ENCODE measurements around the gene GPR34.
"Not testable (repeated sequence)": the region's sequence is repeated elsewhere in the genome, so short reads cannot be mapped to it uniquely, and the experiment has no call there.

GPR34 gene

DNA sequence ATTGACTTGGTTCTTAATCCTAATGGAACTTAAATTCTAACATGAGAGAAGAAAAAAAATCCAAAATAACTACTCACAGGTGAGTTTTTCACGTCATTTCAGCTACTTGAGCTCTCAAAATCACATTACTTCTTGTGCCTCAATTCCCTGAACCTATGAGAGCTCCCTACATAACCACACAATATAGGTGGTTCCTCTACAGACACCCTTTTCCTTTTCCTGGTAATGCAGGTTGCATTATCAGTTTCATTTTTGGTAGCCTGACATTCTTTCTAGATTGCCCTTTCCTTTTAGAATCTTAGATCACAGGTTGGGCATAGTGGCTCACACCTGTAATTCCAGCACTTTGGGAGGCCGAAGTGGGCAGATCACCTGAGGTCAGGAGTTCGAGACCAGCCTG is 4.3 kb downstream of the GPR34 start:
- no peak for DNase-seq (ENCODE audit: low read depth in 2 of 2)

DNA sequence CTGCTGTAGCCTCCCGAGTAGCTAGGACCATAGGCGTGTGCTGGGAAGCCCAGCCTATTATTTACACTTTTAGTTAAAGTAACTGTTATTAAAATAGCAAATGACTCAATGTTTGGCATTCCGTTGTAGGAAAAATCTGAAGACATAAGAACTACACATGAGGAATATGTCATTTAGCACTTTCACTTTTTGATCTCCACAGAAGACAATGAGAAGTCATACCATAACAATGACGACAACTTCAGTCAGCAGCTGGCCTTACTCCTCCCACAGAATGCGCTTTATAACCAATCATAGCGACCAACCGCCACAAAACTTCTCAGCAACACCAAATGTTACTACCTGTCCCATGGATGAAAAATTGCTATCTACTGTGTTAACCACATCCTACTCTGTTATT is 6.7 kb downstream of the GPR34 start:
- DNase-seq (ENCODE audit: low read depth in 2 of 2): no peak

DNA sequence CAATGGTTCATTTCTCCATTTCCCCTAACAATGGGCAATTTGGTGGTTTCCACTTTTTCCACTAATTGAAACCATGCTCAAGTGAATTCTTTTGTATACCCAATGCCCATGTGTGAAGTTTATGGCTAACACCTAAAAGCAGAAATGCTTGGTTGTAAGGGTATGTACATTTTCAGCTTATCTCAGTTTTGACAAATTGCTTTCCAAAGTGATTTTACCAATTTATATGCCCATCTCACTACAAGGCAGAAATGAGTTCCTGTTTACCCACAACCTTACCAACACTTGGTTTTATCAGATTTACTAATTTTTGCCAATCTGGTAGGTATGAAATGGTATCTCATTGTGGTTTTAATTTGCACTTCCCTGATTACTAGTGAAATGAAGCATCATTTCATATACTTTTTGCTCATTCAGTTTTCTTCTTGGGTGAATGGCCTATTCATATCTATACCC is 14.8 kb downstream of the GPR34 start:
- DNase-seq (ENCODE audit: low read depth in 2 of 2): no peak

DNA sequence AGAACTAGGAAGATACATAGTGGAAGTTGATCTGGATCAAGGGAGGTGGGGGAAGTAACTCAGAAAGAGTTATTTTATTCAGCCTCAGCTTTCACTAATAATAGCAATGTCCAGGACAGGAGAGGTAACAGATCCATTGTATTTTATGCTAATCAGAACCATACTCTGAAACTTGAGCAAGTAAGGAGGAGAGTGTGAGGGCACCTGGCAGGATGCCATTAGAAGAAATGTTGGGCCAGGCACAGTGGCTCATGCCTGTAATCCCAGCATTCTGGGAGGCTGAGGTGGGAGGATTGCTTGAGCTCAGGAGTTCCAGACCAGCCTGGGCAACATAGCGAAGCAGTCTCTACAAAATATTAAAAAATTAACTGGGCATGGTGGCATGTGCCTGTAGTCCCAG is 16.3 kb downstream of the GPR34 start:
- no peak for DNase-seq (ENCODE audit: low read depth in 2 of 2)

DNA sequence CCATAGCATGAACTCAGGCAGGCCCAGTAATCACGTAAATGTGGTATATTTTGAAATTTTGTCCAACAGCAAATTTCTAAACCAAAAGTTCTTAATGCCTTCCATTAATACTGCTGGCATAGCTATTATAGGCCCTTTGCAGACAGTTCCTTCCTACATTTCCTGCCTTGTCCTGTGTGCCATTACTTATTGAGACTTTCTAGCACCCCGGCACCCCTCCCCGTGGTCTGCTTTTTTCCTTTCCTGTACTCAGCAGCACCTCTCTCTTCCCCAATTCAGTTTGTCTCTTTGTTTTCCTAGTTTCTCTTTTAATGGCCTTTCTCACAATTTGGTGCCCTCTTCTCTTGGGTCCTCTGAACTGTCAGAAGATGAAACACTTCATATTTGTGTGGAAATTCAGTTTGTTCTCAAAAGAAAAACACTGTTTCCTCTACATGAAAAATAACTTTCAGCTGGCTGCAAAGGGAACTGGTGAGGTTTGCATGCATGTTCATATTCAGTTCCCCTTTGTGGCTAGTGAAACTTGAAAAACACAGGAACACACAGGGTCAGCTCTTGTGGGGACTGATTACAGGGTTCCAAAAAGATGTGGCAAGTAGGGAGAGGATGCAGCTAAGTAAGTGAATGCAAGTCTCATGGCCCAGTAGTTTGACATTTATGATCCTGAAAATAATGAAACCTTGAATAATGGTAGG is 17.1 kb downstream of the GPR34 start:
- DNase-seq (ENCODE audit: low read depth in 2 of 2): no peak

DNA sequence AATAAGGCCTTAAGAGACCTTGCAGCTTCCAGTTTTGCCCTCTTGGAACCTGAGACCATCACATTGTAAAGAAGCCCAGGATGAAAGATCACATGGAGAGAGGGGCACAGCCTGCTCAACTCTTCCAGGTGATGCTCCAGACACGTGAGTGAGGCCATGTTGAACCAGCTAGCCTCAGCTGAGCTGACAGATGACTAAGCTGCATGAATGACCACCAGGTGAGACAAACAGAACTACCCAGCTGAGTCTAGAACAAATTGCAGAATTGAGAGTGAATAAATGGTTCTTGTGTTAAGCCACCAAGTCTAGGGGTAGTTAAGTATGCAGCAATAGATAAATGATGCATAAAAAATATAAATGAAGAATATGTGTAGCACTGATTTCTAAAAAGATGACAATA is 18.4 kb downstream of the GPR34 start:
- DNase-seq (ENCODE audit: low read depth in 2 of 2): no peak

DNA sequence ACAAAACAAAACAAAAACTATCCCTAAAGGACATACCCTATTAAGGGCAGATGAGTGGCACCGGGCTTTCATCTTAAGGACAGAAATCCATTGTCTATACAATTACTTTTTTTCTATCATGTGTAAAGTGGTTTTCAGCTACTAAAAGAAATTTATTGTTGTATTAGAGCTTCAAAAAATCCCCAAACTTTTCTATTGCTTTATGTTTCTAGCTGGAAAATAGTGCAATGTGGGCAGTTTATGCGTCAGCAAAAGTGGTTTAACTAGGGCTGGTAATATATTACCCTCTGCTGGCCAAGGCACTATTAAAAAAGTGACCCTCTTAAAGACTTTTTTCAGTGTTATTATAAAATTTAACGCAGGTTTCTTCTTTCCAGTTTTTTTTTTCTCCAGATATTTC is 19.7 kb downstream of the GPR34 start:
- DNase-seq (ENCODE audit: low read depth in 2 of 2): no peak

DNA sequence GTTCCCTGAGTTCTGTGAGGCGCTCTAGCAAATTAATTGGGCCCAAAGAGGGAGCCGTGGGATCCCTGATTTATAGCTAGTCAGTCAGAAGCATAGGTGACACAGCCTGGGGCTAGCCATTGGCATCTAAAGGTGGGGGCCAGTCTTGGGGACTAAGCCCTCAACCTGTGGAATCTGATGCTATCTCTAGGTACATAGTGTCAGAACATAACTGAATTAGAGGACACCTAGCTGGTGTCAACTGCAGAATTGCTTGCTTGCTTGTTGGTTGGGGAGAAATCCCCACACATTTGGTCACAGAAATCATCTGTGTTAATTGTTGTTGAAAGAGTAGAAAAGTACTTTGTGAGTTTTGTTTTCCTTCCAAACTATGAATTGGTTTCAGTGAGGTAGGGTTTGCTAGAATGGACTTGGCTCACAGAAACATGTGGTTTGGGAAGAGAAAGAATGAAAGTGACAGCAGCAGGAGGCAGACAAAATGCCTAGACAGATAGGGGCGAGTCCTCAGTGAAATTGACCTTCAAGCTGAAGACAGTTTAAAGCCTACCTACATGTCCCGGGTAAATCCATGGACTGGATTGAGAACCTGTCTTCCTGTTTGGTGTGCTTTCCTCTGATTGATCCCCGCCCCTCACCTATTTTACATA is 22.4 kb downstream of the GPR34 start:
- DNase-seq (ENCODE audit: low read depth in 2 of 2): no peak

DNA sequence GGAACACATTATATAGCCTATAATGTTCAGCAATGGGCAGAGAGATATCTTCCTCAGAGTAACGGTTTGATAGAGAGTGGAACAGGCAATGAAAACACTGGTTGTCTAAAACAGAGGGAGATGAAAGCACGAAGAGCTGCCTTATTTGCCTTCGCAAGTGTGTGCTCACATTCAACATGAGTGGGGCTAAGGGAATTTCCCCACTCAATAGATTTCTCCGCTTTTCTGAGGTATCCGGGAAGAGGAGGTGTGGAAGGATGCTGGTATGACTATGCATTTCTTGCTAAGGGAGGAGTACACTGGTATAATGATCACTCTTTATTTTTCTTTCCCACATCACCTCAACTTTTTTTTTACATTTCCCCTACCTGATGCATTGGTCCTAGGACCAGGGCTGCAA is 27.4 kb downstream of the GPR34 start:
- DNase-seq (ENCODE audit: low read depth in 2 of 2): no peak

DNA sequence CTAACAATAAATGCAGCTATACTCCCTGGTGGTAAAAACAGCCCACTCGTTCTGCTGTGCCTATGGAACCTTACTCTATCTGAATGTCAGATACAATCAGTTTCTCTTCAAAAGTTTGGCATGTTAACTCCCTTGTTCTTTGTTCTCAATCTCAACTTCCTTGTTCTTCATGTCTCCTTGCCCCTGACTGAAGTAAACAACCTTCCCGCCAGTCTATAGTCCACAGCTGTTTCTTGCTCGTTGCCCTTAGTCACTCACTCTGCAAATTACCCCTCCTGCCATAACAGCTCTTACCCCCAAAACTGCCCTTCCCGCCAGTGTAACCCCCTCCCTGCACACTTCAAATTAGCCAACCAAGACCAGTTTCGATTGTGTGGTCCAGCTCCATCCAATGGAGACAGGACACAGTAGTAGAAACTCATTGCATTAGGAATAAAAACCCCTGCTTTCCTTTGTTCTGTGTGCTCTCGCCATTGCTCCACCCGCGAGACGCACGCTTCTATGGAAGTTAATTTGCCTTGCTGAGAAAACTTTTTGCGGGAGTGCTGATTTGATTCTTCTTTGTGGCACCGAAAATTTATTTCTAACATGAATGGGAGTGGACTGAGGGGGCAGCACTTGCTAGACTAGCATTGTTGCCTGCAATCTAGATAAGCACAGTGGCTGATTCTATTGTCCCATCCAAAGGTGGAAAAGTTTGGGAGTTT is 28.1 kb downstream of the GPR34 start:
- no peak for DNase-seq (ENCODE audit: low read depth in 2 of 2)

DNA sequence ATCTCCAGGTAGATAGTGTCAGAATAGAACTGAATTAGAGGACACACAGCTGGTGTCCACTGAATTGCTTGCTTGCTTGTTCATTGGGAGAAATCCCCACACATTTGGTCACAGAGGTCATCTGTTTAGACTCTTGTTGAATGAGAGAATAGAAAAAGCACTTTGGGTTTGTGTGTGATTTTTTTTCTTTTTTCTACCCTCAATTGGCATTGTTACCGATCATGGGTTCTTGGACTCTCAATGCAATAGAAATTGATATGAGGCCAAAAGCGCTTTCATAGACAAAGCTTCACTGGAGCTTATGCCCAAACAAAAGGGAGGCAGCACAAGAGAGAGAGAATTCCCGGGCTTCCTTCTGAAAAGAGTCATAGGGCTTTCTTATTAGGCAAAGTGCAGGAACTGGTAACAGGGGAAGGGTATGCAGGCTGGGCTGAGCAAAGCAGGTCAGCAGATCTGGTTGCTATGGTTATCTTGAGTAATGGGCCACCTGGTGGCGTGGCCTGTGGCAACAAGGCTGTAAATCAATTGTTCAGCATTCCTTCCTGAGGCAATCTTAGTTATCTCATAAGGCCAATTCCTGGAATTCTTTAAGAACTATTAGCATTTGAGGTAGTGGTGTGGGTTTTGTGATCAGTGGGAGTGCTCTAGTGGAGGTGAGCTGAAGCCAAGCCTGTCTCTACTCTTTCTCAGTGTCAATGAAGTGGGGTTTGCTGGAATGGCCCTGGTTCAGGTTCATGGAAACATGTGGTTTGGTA is 29.9 kb downstream of the GPR34 start:
- DNase-seq (ENCODE audit: low read depth in 2 of 2): no peak

DNA sequence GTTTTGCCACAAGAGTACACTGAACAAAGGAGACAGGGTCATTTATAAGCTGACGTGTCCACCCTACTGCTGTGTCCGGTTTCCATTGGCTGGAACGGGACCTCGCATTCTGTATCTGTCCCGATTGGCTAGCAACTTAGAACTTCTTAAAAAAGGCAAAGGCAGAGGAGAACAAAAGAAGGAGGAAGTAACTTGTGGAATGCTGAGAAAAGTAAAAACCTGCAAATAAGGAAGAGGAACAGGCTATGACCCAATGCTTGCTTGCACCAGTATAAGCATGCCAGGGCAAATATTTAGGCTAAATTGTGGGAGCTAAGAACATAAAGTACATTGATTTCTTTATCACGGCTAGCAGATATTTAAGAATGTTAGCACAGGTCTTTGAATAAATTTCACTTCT is 30.8 kb downstream of the GPR34 start:
- DNase-seq (ENCODE audit: low read depth in 2 of 2): not testable (repeated sequence)

DNA sequence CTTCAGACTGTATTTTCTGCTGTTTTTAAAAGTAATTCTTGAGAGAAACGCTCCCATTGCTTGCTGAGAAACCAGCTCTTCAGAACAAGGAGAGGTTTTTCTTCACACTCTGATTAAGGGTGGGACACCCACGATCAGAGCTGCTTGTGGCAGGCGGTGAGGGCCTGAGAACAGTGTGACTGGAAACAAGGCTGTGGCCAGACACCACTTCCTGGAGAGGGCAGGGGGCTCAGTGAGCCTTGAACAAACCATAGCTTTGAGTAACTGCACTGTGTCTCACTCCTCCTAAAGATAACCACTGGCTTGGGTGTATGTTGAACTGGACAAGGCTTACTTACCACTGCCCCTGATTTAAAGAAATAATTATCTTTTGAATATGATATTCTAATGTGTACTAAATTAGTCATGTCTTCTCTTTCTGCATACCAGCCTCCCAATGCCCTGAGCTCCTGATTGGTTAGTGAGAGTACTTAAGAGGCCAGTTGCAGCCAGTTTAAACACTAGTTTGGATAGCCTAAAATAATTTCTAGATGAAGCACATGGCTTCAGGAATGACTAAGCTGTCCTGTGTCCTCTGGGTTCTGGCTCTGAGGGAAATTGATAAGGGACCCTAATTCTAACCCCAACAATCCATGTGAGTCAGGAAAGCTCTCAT is 31.5 kb downstream of the GPR34 start:
- DNase-seq (ENCODE audit: low read depth in 2 of 2): no peak

DNA sequence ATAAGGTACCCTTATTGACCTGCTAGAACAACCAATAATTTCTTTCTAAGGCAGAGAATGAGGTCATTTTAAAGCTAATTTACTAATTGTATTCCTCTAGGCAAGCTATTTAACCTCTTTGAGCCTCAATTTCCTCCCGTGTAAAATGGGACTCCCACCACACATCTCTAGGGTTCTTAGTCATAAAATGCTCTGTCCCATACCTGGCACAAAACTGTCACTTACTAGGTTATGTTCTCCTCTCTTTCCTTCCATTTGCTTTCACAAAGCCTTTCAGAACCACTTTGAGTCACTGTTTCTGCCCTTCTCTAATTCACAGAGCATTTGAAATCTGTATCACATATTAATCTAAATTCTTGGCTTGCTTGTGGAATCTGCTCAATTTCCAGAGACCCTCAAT is 32.8 kb downstream of the GPR34 start:
- DNase-seq (ENCODE audit: low read depth in 2 of 2): no peak

DNA sequence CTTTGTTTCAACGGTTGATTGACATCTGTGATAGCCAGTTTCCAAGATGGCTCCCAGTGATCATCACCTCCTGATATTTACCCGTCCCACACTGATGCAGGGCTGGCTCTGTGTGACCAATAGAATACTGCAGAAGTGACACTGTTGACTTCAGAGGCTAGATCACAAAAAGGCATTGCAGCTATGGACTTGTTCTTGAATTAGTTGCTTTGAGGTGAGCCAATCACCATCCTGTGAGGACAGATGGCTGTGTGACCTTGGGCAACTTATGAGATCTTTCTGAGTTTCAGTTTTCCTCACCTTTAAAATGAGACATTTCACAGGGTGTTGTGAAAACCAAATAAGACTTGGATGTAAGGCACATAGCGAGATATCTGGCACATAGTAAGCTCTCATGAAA is 33.4 kb downstream of the GPR34 start:
- no peak for DNase-seq (ENCODE audit: low read depth in 2 of 2)

DNA sequence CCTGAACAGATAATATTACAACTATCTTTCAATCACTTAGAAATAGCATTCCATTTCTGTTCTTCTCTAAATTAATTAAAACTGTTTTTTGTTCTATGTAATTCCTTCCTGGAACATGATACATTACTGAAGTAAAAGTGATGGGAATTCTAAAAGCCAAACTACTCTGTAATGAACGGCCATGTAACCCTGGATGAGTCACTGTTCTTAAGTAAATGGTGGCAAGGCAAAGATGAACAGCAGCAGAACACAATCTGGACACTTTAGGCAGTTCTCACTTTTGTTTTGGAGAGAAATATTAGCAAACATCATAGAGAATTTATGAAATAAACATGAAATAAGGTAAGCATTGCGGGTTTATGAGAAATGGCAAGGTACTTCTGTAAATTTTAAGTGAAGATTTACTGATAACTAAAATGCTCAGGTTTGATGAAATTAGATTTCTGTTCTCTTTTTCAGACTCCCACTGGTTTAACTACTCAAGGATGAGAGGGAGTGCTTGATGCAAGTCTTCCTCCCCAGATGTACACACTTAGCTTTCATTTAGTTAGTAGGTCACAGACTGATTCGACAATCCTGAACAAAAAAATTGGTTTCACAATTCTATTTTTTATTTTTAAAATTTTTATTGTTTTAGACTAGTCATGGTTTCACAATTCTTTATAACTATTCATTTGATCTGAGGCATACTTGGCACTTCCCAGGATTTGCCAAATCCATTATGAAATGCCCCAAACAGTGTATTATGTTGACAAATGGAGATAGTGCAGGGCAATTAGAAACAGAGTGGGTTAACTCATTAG is 34.2 kb downstream of the GPR34 start:
- DNase-seq (ENCODE audit: low read depth in 2 of 2): no peak

DNA sequence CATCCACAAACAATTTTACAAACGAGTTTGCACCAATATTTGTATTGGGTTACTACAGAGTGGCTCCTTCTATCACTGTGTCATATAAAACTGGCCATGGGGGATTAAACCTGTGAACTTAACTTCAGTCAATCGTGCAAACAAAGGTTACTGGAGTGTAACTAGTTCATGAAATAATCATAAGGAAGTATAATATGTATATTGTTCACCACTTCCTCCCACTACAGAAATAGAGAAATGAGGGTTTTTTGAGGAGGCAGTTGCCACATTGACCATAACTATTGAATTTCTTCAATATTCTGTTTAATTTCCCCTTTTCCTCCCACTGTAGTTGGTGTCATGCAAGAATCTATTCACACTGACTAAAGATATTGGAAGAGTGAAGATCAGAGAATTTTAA is 35.1 kb downstream of the GPR34 start, which contains the start of gene GPR82:
GPR82 (plus strand) TSS at position 356 of the 400 bp plus-strand sequence. CDS start 2,846 bp downstream, outside the sequence.
- DNase-seq (ENCODE audit: low read depth in 2 of 2): no peak

DNA sequence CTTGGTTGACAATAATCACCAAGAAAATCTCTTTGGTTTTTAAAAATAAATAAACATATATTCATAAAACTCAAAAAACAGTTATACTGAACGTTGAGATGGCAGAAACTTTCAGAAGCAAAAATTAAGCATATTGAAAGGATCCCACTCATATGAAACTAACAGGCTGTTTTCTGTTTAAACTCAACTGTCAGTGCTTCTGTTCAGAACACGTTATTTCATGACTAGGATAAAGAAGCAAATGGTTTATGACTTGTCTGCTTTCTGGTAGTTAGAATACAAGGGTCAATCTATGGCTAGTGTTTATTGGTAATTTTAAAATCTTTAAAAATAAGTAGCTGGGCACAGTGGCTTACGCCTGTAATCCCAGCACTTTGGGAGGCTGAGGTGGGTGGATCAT is 39.4 kb downstream of the GPR34 start:
- DNase-seq (ENCODE audit: low read depth in 2 of 2): no peak

DNA sequence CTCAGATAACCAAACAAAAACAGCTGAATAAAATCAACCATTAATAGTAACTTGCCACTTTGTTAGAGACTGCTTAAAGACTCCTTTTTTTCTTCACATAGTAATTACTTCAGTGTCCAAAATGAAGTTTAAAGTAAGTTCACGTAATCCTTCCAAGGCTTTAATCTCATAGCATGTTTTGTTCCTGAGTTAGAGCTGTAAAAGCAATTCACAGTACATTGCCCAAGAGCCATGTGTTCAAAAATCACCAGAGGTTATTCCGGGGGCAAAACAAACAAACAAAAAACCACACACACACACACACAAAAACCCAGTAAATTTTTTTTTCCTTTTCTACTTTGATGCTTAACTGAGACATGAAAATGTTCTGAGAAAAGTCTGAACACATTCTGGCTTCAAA is 41.3 kb downstream of the GPR34 start:
- DNase-seq (ENCODE audit: low read depth in 2 of 2): no peak

DNA sequence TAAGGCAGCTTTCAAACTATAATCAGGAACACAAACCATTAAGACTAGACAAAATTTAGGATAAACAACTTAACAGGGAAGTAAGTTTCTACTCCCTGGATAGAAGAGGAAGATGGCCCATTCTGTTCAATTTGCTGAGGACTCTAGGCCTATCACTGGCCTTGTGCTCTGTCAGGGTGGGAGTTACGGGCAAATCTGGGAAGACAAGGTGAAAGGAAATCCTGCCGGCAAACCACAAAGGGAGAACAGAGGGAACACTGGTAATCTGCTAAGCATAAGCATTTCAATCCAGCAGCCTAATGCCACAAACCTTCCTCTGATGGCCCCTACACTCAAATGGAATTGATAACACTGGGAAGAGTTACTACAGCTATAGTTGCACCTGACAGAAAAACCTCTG is 43.5 kb downstream of the GPR34 start:
- no peak for DNase-seq (ENCODE audit: low read depth in 2 of 2)

DNA sequence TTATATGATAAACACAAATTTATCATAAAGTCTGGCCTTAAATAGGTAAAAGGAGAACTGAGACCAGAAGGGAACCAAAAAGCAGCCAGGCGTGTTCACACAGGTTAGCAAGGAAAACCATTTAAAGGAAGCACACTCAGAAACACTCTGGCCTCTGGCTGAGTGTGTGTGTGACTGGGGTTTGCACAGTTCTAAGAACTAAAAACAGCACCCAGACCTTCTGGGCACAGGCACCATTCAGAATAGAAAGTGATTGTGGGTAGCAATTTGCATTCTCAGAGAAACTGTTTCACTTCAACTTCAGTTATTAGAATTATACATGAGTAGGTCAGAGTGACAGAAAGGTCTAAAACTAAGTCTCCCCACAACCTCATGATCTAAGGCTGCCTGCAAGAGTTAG is 45.2 kb downstream of the GPR34 start:
- no peak for DNase-seq (ENCODE audit: low read depth in 2 of 2)
